SIG-M5 treated with dmso at 0.1 percent for 504 hours (cell line): Measurements from ENCODE around the gene HIPK2.
A peak's percentile ranks its signal among the peaks of the same experiment; 100 is the strongest.

Experiments used
- DNase-seq: peaks from one replicate; lab custom pipeline; 2025; ENCODE audit not compliant: unreplicated experiment; lab: John Stamatoyannopoulos, UW

Gene HIPK2

DNA sequence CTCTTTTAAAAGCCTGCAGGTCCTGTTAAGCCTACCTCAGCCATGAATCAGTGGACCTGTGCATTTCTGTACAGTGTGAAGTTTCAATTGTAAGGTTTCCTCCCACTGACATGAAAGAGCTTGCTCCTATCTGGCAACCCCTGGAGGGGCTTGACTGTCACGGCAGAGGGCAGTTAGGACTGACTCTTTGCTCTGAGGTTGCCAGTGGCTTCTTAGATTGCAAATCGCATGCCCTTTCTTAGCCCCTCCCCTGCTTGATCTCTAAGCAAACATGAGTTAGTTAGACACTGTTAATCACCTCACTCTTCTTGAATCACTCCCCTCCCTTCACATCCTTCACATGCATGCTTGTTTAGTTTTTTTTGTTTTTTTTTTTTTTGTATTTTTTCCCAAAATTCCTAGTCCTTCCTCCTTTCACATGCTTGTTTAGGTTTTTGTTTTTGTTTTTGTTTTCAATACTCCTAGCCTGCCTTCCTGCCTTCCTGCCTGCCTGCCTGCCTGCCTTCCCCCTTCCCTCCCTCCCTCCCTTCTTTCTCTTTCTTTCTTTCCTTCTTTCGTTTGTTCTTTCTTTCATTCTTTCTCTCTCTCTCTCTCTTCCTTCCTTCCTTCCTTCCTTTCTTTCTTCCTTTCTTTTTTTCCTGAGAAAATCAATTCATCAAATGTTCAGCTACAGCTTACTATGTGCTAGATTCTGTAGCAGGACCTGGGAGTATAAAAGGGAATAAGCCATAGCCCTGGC, 6.0 kb upstream of the HIPK2 start:
- DNase-seq = no peak

DNA sequence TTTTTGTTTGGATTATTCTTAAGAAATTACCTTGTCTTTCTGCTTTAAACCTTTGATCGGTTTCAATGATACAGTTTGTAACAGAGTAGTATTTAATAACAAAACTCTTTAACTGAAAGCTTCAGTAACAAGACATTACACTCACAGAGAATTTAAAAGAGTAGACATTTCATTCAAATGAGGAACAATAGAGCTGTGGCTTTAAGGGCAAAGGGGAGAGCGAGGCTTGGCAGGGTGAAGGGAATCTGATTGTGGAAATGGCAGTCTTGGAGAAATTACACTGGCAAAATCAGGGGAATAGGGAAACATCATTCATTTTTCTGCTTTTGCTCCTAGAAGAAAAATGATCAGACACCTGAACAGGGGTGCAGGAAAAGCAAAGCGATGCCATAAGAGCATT, 5.1 kb upstream of the HIPK2 start:
- no peak for DNase-seq

DNA sequence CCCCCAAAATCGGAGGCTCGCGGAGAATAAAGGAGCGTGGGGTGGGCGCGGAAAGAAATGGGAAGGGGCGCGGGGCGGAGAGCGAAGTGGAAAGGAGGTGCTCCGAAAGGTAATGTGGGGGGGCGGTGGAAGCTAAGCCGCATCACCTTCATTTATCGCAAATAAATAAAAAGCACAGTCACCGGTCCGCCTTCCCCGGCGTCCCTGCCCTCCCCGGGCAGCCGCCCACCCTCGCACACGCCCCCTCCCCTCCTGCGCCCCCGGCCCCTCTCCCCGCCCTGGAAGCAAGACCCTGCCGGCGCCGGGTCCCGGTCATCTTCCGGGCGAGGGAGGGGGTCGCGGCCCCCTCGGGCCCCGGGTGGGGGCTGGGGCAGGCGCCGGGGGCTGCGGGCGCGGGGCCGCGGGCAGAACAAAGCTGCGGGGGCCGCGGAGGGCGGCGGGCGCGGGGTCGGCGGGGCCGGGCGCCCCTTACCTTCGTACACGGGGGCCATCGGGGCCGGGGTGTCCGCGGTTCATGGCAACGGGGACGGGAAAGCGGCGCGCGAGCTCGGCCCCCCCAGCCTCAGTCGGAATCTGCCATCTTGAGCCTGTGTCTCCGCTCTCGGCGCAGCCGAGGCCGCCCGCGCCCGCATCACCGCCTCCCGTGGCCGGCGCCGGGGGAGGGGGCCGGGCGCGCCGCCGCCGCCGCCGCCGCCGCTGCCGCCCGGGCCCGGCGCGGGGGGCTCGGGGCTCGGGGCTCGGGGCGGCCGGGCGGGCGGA, 486 bp downstream of the HIPK2 start:
- DNase-seq = no peak

DNA sequence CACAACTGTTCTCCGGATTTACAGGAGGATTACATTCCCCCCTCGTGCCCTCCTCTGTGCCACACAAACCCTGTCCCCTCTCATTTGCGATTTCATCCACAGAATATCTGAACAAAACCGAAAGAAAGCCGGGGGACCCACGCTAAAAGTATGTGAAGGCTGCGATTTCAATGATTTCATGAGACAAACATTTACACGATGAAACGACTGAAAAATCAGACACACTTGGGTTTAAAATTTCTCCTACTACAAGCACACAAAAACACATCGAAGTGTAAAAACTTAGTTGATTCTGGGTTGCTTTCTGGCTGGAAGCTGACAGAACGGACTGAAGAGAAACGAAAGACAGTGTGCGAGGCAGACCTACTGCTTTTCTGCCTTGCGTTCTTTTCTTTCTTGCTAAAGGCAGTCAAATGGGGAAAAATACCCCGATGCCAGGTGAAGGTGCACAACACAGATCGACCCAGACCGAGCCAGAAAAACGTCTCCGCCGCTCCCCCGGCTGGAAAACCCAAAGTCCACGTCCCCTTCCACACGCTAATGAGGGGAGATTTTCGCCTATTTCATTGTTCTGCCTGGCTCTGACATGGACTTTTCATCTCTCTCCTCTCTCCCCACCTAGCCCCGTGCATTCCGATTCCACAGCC, 1.2 kb downstream of the HIPK2 start:
- peak; percentile 38 for DNase-seq

DNA sequence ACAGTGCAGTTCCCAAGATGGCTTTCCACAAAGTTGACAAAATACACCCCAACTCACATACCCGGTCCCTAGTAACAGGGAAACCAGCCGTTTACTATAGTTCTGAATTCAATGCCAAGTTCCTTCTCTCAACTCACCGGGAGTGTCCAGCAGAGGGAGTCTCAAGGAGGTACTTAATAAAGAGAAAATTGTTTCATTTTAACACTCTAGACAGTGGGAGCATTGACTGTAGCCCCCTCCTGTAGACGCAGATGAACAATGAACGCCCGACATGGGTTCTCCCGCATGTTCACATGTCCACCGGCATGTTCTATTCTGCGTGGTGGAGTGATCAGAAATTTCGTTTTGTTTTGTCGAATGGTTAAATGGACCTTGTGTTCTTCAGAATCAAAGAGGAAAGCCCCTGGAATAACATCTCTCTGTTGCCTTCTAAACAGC, 1.9 kb downstream of the HIPK2 start:
- peak; percentile 82 for DNase-seq

DNA sequence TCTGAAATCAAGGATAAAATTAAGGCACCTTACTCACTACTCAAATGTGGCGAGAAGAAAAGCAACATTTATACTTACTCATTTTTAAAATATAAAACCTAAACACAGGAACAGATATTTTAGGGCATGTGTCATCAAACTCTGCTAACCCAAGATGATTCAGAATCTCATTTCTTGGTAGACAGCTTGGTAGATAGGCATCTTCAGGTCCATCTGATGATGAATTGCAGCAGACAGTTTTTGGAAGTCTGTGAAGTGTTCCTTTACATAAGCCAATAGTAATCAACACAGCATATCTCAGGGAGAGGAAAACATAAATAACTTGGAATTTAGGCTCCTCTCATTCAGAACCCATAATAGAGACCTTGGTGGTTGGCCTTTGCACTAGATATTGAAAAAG, 3.4 kb downstream of the HIPK2 start:
- DNase-seq = no peak

DNA sequence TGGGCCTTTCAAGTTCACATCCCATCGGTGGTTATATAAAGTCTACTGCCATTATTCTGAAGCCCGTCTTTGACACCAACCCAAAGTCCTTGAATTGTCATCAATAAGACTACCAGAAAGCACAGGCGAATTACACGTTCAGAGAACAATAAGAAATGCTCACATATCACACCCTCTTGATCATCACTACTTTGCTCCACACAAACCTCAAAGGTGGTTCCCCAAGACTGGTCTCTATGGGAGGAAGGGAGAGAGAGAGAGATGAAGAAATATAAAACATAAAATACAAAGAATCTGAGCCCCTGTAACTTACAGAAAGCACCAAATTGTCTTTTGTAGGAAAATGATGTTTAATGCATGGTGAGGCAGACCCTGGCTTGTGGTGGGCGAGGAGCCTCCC, 4.4 kb downstream of the HIPK2 start:
- no peak for DNase-seq

DNA sequence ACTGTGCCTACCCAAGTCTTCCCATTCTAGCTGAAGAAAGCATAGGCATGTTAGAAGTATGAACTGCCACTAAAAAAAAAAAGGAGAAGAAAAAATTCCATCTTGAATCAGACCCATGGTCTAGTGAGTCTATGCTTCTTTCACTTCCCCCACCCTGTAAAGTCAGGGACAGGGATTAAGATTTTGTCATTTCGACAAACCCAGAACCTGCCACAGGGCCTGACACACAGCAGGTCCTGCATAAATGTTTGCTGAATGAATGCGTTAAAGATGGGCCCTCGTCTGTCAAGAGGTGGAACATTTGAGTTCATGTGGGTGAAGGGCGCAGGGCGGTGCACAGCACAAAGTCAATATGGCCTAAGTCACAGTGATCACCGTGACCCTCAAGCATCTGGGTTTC, 4.9 kb downstream of the HIPK2 start:
- DNase-seq = peak; percentile 62

DNA sequence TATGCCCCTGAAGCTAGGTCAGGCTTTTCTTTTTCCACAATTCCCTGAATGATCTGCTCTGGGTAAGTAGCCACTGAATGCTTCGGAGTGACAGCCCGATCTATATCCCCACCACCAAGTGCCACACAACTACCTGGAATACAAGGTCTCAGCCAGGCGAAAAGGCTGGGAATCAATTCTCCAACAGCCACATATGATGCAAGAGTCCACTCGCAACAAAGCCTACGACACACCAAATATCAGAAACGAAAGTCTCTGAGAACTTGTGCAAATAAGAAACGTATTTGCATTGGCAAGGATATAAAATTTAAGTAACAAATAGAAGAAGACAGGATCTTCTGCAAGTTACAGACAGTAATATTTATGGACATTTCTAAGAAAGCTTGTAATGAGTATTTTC, 5.7 kb downstream of the HIPK2 start:
- DNase-seq = no peak

DNA sequence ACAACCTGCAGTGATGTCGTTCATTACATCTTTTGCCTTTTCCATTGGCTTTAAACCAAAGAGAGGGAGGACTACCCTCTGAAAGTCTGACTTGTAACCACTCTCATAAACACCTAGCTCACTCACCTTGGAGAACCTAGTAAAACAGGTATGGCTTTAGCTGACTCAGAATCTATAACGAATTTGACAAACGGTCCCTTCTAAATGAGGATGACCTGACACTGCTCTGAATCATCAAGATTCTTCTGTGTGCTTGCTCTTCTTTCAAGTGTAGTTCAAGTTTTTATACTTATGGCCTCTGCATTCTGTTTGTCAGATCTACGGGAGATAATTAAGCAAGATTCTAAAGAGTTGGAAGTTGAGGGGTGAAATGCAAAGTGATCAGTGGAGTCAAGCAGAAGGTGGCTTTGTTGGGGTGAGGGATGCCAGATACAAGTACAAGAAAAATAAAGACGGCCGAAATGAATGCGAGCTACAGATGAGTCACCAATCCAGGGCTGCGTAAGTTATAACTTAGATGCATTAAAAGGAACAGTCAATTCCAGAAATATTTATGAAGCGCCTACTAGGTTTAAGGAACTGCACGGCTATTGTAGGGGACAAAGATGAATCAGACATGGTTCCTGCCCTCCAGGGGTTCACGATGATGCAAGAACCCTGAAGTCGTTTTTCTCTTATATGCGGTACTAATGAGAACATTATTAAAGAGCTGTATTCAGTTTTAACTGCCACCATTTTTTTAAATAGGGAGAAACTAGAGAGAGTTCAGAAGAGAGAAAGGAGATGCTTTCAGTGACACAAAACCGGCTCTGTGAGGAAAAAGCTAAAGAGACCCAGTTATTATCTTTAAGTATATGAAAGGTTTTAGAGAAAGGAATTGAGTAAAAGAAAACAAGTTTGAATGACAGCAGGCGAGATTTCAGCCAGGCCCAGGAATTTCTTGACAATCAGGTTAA, 6.5 kb downstream of the HIPK2 start:
- peak; percentile 85 for DNase-seq

DNA sequence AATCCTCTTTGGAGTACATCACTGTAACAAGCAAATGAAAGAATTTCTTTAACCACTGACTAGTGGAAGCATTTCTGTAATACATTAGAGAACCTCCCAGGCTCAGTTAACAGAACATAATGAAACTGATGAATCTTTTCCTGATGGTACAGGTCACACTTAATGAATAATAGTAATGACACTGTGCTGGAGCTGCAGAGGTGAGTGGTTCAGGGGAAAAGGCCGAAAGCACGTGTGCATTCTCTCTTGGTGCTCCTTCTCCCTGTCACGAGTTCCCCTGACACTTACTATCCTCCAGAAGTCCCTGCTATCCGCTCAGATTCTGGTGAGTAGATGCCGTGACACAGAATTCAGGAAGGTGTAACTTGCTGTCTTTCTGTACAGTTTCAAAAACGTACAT, 8.0 kb downstream of the HIPK2 start:
- no peak for DNase-seq

DNA sequence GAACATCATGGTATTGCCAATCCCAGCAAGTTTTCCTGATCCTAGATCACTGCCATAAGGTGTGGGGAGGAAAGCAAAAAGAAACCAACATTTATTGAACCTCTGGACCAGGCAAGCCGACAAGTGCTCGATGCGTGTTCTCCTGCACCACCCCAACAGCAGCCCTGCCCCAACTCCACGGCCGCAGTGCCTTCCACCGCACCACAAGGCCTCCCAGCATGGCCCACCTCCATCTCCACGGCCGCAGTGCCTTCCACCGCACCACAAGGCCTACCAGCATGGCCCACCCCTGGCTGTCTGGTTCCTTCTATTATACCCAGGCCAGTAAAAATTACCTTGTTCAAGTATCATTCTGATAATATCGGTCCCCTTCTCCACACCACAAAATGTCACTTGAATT, 8.7 kb downstream of the HIPK2 start:
- DNase-seq = no peak

DNA sequence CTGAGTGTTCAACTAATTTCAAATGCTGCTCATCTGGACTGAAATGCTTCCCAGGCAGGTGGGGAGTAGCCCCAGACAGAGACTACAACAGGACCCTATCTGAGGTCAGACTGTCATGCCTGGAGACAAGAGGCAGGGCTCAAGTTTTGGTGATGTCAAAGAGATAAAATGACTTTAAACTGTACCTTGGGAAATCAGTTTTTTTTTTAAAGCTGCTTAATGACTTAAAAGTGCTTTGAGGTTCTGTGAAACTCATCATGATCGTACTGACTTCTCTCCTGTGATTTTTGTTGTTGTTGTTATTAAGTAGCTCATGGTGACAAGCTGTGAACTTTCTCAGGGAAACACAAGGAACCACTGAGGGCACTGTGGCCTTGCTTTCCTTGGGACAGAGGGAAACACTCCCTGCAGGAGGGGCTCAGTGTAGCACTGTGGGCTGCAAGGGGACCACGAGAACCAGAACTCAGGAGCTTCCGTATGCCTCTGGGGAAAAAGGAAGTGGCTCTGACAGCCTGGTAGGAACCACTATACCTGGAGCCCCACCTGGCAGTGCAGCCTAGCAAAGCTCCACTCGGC, 9.5 kb downstream of the HIPK2 start:
- no peak for DNase-seq

DNA sequence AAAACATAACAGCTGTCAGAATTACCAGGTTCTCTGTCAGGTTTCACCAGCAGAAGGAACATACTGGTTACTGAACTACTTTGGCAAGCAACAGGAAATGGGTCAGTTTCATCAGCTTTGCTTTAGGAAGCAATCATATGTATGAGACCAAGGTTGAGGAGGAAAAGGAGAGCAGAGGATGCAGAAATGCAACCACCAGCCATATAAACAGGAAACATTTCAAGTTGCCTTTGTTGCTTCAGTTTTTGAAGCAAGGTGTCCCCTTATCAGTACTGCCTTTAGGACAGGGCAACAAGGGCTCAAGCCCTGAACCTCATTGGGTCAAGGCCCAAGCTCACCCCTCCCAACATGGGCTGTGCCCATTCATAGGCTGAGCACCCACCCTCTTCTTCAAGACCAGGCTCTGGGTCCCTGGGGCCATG, 10.2 kb downstream of the HIPK2 start:
- peak; percentile 33 for DNase-seq

DNA sequence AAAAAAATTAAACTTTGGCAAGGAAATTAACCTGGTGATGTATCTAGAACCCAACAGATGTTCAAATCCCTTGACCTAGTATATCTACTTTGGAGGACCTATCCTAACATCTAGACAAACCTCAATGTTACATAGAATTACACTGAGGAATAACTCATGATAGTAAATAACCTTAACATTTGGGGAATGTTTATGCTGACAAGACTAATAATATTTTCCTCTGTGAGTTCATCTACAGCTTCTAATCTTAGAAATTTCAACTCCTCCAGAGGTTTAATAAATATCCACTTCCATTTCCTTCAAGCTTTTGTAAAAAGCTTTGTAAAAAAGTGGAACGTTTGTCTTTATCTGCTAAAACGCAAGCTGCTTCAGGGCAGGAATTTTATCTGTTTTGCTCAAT, 12.7 kb downstream of the HIPK2 start:
- no peak for DNase-seq

DNA sequence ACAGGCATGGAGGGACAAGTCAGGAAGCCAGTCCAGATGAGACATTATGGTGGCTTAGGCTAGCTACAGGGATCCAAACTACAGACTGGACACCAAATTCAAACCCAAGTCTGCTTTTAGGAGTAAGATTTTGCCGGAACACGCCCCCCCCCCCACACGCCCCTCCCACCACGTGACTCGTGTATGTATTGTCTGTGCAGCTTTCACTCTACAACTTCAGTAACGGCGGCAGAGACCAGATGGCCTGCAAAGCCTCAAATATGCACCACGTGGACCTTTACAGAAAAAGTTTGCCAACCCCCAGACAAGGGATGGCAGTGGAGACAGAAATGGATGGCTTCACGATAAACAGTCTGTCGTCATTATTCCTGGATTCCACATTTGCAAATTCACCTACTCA, 14.5 kb downstream of the HIPK2 start:
- DNase-seq = no peak

DNA sequence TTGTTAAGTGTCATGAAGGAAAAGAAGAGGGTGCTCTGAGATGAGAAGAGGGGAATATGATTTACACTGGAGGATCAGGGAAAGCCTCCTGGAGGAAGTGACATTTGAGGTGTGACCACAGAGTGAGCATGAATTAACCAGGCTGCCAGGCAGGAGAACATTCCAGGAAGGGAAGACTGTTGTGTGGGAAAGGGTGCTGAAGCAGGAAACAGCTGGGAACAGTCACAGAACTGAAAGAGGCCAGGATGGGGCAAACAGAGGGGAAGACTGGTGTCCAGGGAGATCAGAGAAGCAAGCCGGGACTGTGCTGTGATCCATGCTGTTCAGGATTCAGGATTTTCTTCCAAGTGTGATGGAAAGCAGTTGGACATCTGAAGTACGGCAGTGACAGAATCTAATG, 14.9 kb downstream of the HIPK2 start:
- DNase-seq = no peak

DNA sequence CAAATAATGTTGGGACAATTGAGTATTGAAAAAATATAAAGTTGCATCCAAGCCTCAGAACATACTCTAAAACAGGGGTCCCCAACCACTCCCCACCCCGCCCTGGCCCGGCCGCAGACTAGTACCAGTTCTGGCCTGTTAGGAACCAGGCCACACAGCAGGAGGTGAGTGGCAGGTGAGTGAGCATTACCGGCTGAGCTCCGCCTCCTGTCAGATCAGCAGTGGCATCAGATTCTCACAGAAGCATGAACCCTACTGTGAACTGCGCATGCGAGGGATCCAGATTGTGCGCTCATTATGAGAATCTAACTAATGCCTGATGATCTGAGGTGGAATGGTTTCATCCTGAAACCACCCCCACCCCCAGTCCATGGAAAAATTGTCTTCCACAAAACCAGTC, 19.4 kb downstream of the HIPK2 start:
- no peak for DNase-seq

DNA sequence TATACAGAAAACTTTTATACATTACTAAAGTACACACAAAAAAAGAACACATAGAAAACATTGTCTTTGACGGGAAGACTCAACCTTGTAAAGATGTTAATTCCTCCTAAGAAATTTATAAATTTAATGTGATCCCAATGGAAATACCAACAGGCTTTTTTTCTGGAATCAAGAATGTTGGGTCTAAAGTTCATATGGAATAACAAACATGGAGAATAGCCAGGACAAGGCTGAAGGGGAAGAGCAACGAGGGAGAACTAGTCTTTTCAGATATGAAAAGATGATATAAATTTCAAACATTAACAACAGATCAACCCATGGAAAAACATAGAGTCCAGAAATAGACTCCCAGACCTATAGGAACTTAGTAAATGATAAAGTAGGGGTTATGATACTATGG, 19.8 kb downstream of the HIPK2 start:
- DNase-seq = no peak

DNA sequence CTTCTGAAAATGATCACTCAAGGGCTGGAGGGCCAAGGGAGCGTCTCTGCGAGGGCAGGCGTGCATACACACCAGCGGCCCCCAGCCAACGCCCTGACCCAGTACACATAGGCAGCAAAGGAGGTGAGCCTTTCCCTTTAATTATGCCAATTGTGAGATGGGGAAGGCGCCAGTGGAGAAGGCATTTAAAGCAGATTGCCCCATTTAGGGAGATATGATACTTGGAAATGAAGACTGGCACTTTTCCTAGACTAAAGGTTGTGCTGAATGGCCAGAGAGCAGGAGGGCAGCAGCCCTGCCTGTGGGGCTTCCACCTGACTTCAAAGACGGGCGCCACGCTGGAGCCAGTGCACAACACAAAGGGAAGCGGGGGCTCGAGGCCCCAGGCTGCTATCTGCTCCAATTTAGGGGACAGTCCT, 24.1 kb downstream of the HIPK2 start:
- no peak for DNase-seq
